ENCODE results near the gene PTPRN2.

The PTPRN2 gene

GRCh38 chr7:157524731-157525130 lies 1062.9 kb downstream of the PTPRN2 start:
- no peak for DNase-seq (ENCODE audit: low read depth)

- DNase-seq (ENCODE audit: low read depth), result no peak
Observed at GRCh38 chr7:157523766-157524421, 1063.7 kb downstream of the PTPRN2 start.

GRCh38 chr7:157523371-157523765 lies 1064.3 kb downstream of the PTPRN2 start:
- DNase-seq (ENCODE audit: low read depth), result no peak

GRCh38 chr7:157522954-157523353 lies 1064.7 kb downstream of the PTPRN2 start:
- DNase-seq (ENCODE audit: low read depth), result no peak

- no peak for DNase-seq (ENCODE audit: low read depth)
Observed at GRCh38 chr7:157522189-157522588, 1065.4 kb downstream of the PTPRN2 start.

GRCh38 chr7:157521752-157522151 lies 1065.9 kb downstream of the PTPRN2 start:
- no peak for DNase-seq (ENCODE audit: low read depth)

GRCh38 chr7:157521061-157521731 lies 1066.4 kb downstream of the PTPRN2 start:
- no peak for DNase-seq (ENCODE audit: low read depth)

GRCh38 chr7:157520249-157520648 lies 1067.4 kb downstream of the PTPRN2 start:
- DNase-seq (ENCODE audit: low read depth), result no peak

- DNase-seq (ENCODE audit: low read depth), result no peak
Observed at GRCh38 chr7:157519798-157520244, 1067.8 kb downstream of the PTPRN2 start.

- no peak for DNase-seq (ENCODE audit: low read depth)
Observed at GRCh38 chr7:157519246-157519645, 1068.4 kb downstream of the PTPRN2 start.

- DNase-seq (ENCODE audit: low read depth), result no peak
Observed at GRCh38 chr7:157518514-157519175, 1069.0 kb downstream of the PTPRN2 start.

- DNase-seq (ENCODE audit: low read depth), result no peak
Observed at GRCh38 chr7:157517782-157518513, 1069.7 kb downstream of the PTPRN2 start.

- no peak for DNase-seq (ENCODE audit: low read depth)
Observed at GRCh38 chr7:157516911-157517781, 1070.5 kb downstream of the PTPRN2 start.

GRCh38 chr7:157516311-157516710 lies 1071.3 kb downstream of the PTPRN2 start:
- no peak for DNase-seq (ENCODE audit: low read depth)

- DNase-seq (ENCODE audit: low read depth), result no peak
Observed at GRCh38 chr7:157515342-157516041, 1072.1 kb downstream of the PTPRN2 start.

GRCh38 chr7:157514746-157515145 lies 1072.9 kb downstream of the PTPRN2 start:
- no peak for DNase-seq (ENCODE audit: low read depth)

- no peak for DNase-seq (ENCODE audit: low read depth)
Observed at GRCh38 chr7:157514306-157514705, 1073.3 kb downstream of the PTPRN2 start.

- no peak for DNase-seq (ENCODE audit: low read depth)
Observed at GRCh38 chr7:157513682-157514081, 1073.9 kb downstream of the PTPRN2 start.

GRCh38 chr7:157513162-157513621 lies 1074.4 kb downstream of the PTPRN2 start:
- DNase-seq (ENCODE audit: low read depth), result no peak

- DNase-seq (ENCODE audit: low read depth), result no peak
Observed at GRCh38 chr7:157509226-157509625, 1078.4 kb downstream of the PTPRN2 start.

- no peak for DNase-seq (ENCODE audit: low read depth)
Observed at GRCh38 chr7:157508477-157508881, 1079.1 kb downstream of the PTPRN2 start.
